C1 segment of cervical spinal cord (tissue), 14 donors: ENCODE data around the gene BCL2.

Source experiments
- DNase-seq, 14 donors: peaks; one replicate each; lab custom pipeline; 2025; lab: John Stamatoyannopoulos, UW

The BCL2 gene

GRCh38 chr18:63288311-63288710 lies 31.3 kb downstream of the BCL2 start:
- no peak for DNase-seq

- no peak for DNase-seq
Observed at GRCh38 chr18:63287691-63288220, 31.8 kb downstream of the BCL2 start.

GRCh38 chr18:63286926-63287325 lies 32.6 kb downstream of the BCL2 start:
- DNase-seq, result no peak

GRCh38 chr18:63284827-63285733 lies 34.5 kb downstream of the BCL2 start:
- peak in 2 of 14 donors; percentile 41 to 69 for DNase-seq

GRCh38 chr18:63284173-63284799 lies 35.3 kb downstream of the BCL2 start:
- DNase-seq, result no peak

GRCh38 chr18:63283305-63284094 lies 36.1 kb downstream of the BCL2 start:
- DNase-seq, result peak in 1 of 14 donors; percentile 11

- DNase-seq, result no peak
Observed at GRCh38 chr18:63282793-63283192, 36.8 kb downstream of the BCL2 start.

GRCh38 chr18:63273222-63273927 lies 46.2 kb downstream of the BCL2 start:
- DNase-seq, result no peak

GRCh38 chr18:63272638-63273037 lies 46.9 kb downstream of the BCL2 start:
- DNase-seq, result no peak

- peak in 1 of 14 donors; percentile 13 for DNase-seq
Observed at GRCh38 chr18:63271881-63272299, 47.7 kb downstream of the BCL2 start.

GRCh38 chr18:63271148-63271547 lies 48.4 kb downstream of the BCL2 start:
- no peak for DNase-seq

- DNase-seq, result no peak
Observed at GRCh38 chr18:63267975-63268721, 51.4 kb downstream of the BCL2 start.

- no peak for DNase-seq
Observed at GRCh38 chr18:63266888-63267790, 52.4 kb downstream of the BCL2 start.

- no peak for DNase-seq
Observed at GRCh38 chr18:63265326-63265725, 54.2 kb downstream of the BCL2 start.

GRCh38 chr18:63264871-63265270 lies 54.7 kb downstream of the BCL2 start:
- no peak for DNase-seq

GRCh38 chr18:63263444-63263843 lies 56.1 kb downstream of the BCL2 start:
- no peak for DNase-seq

GRCh38 chr18:63262369-63263335 lies 56.9 kb downstream of the BCL2 start:
- peak in 10 of 14 donors; percentile 6 to 73 (median 46) for DNase-seq

GRCh38 chr18:63261029-63261428 lies 58.5 kb downstream of the BCL2 start:
- DNase-seq, result no peak
